Small intestine (tissue), 7 donors: Measurements from ENCODE around the gene RPL23. TPM values are rescaled to one million over a fixed set of nuclear protein-coding genes. Genes with fewer than 3 reads are reported as not detected.
A peak's percentile ranks its signal among the peaks of the same experiment; 100 is the strongest.
"Not testable (repeated sequence)": the region's sequence is repeated elsewhere in the genome, so short reads cannot be mapped to it uniquely, and the experiment has no call there.

ENCODE experiments used
- DNase-seq, 2 donors: peaks; one replicate each; pipeline versions ENCODE4 v3.0.0 to v3.0.0-alpha.2; 2013
- FAIRE-seq: peaks from 2 replicates; lab custom pipeline; 2012; peaks lifted over from hg19 to GRCh38; lab: Jason Lieb, UNC
- H3K27ac ChIP-seq, 3 donors: one replicate each; pipeline ENCODE4 v1.5.1; 2013; ENCODE audit warnings: low read length in 2 of 3, mild to moderate bottlenecking in 2 of 3, control low read depth in 1 of 3, inconsistent platforms in 1 of 3, low read depth in 1 of 3, moderate library complexity in 1 of 3
- H3K27me3 ChIP-seq, 3 donors: one replicate each; pipeline ENCODE4 v1.6.1; 2013; ENCODE audit warnings: low read length in 3 of 3, inconsistent platforms in 1 of 3; ENCODE audit not compliant: control insufficient read depth in 3 of 3, insufficient read depth in 3 of 3
- H3K36me3 ChIP-seq, 3 donors: one replicate each; pipeline ENCODE4 v1.6.1; 2013; ENCODE audit warnings: low read length in 3 of 3, inconsistent platforms in 1 of 3, low read depth in 1 of 3, mild to moderate bottlenecking in 1 of 3, moderate library complexity in 1 of 3; ENCODE audit not compliant: control insufficient read depth in 3 of 3, insufficient read depth in 2 of 3
- H3K4me1 ChIP-seq, 3 donors: one replicate each; pipeline ENCODE4 v1.6.1; 2013; ENCODE audit warnings: low read length in 2 of 3, inconsistent platforms in 1 of 3, low read depth in 1 of 3, mild to moderate bottlenecking in 1 of 3, moderate library complexity in 1 of 3; ENCODE audit not compliant: control insufficient read depth in 3 of 3, insufficient read depth in 2 of 3
- H3K4me3 ChIP-seq, 3 donors: one replicate each; pipeline ENCODE4 v1.5.1; 2013; ENCODE audit warnings: low read length in 3 of 3, control low read depth in 1 of 3, inconsistent platforms in 1 of 3, low read depth in 1 of 3, mild to moderate bottlenecking in 1 of 3, moderate library complexity in 1 of 3
- H3K9me3 ChIP-seq, 2 donors: one replicate each; pipeline ENCODE4 v1.6.1; 2013; ENCODE audit warnings: low read depth in 1 of 2, low read length in 1 of 2; ENCODE audit not compliant: control insufficient read depth in 2 of 2, insufficient read depth in 1 of 2
- WGBS, 3 donors: extraction: QIAGEN DNeasy Blood & Tissue Kit; methylation state at CpG; one replicate each; pipeline ENCODE4 v1.1.7; 2013; 5-methylcytosine and 5-hydroxymethylcytosine counted together
- polyA plus RNA-seq, 4 donors: library from polyadenylated mRNA; stranded (reverse) in 3 of 4; unstranded in 1 of 4; fragments of 200-250 nt in 3 of 4; fragments of 120-200 nt in 1 of 4; gene quantifications; one replicate each; pipeline versions ENCODE4 v1.2.1 to v1.2.3, GENCODE V29; 2013
- donor health status: healthy with polysubstance abuse.
- donor health status: control.
- donor health status: control.
- donor health status: Bipolar disorder and iron deficiency.
- donor health status: healthy.

Gene RPL23
- polyA plus RNA-seq, 4 donors, result 1,251 to 3,207 (median 2,577) TPM

GRCh38 chr17:38855101-38855714 is 1.7 kb upstream of the RPL23 start:
- H3K27ac ChIP-seq, H3K4me1 ChIP-seq, H3K27me3 ChIP-seq, H3K4me3 ChIP-seq, H3K9me3 ChIP-seq, DNase-seq, FAIRE-seq: not testable (repeated sequence)
- peaks cover 0 to 20% (median 10%) of the 10 kb centered on the region in 3 donors for H3K36me3 ChIP-seq
- WGBS, 3 donors, result 86 to 91% (median 89%) methylated on average over 28 of the region's 28 CpGs

GRCh38 chr17:38852771-38853291 is 690 bp downstream of the RPL23 start:
- 0 to 1% (median 1%) methylated on average over 19 of the region's 19 CpGs for WGBS, 3 donors
- DNase-seq (no peak), FAIRE-seq (no peak)
- Histone ChIP-seq H3K4me3 (peak overlapping the region; percentile 37 to 71 (median 69)), H3K27ac (peak overlapping the region; percentile 79 to 99 (median 93)), H3K27me3 (no peaks in the 10 kb centered on the region), H3K36me3 (peaks cover 7 to 35% (median 19%) of the 10 kb centered on the region in 3 donors), H3K9me3 (no peaks in the 10 kb centered on the region), H3K4me1 (peaks cover 3 to 5% (median 4%) of the 10 kb centered on the region in 3 donors)

- H3K36me3 ChIP-seq, result peaks cover 7 to 49% (median 19%) of the 10 kb centered on the region in 3 donors
- DNase-seq (no peak), FAIRE-seq (no peak)
- H3K4me3 ChIP-seq, result peak overlapping the region in 2 of 3 donors; percentile 69 to 71
- no peak overlapping the region for H3K27ac ChIP-seq
- no peaks in the 10 kb centered on the region for H3K27me3 ChIP-seq
- H3K9me3 ChIP-seq, result no peaks in the 10 kb centered on the region
- WGBS, 3 donors, result 11 to 33% (median 17%) methylated on average over 2 of the region's 2 CpGs
- peaks cover 3 to 5% (median 4%) of the 10 kb centered on the region in 3 donors for H3K4me1 ChIP-seq
Measured at GRCh38 chr17:38851434-38851833, 2.1 kb downstream of the RPL23 start.

- WGBS, 3 donors, result 56 to 75% (median 60%) methylated on average over 7 of the region's 7 CpGs
- DNase-seq (no peak), FAIRE-seq (no peak)
- Histone ChIP-seq H3K4me3 (no peak overlapping the region), H3K4me1 (peaks cover 3 to 5% (median 4%) of the 10 kb centered on the region in 3 donors), H3K9me3 (no peaks in the 10 kb centered on the region), H3K27me3 (no peaks in the 10 kb centered on the region), H3K36me3 (peaks cover 7 to 56% (median 19%) of the 10 kb centered on the region in 3 donors), H3K27ac (no peak overlapping the region)
Measured at GRCh38 chr17:38850374-38850773, 3.1 kb downstream of the RPL23 start.

- no peak overlapping the region for H3K4me3 ChIP-seq
- H3K36me3 ChIP-seq, result peaks cover 7 to 58% (median 19%) of the 10 kb centered on the region in 3 donors
- 73 to 79% (median 79%) methylated on average over 16 of the region's 16 CpGs for WGBS, 3 donors
- no peaks in the 10 kb centered on the region for H3K9me3 ChIP-seq
- FAIRE-seq (no peak), DNase-seq (no peak)
- H3K4me1 ChIP-seq, result peaks cover 0 to 5% (median 3%) of the 10 kb centered on the region in 3 donors
- no peak overlapping the region for H3K27ac ChIP-seq
- H3K27me3 ChIP-seq, result no peaks in the 10 kb centered on the region
Measured at GRCh38 chr17:38848939-38849605, 4.4 kb downstream of the RPL23 start.

GRCh38 chr17:38848557-38848891 is 5.0 kb downstream of the RPL23 start:
- H3K36me3 ChIP-seq, result peaks cover 7 to 58% (median 19%) of the 10 kb centered on the region in 3 donors
- no peaks in the 10 kb centered on the region for H3K9me3 ChIP-seq
- peaks cover 0 to 5% (median 3%) of the 10 kb centered on the region in 3 donors for H3K4me1 ChIP-seq
- H3K4me3 ChIP-seq, result no peak overlapping the region
- FAIRE-seq (no peak), DNase-seq (no peak)
- H3K27ac ChIP-seq, result no peak overlapping the region
- H3K27me3 ChIP-seq, result no peaks in the 10 kb centered on the region
- WGBS, 3 donors, result 95 to 100% (median 95%) methylated on average over 1 of the region's 1 CpG

- DNase-seq (peak in 1 of 2 donors; percentile 34), FAIRE-seq (no peak)
- H3K4me1 ChIP-seq, result no peaks in the 10 kb centered on the region
- peaks cover 2 to 32% (median 5%) of the 10 kb centered on the region in 3 donors for H3K36me3 ChIP-seq
- H3K27me3 ChIP-seq, result no peaks in the 10 kb centered on the region
- H3K9me3 ChIP-seq, result no peaks in the 10 kb centered on the region
- WGBS, 3 donors, result 56 to 74% (median 66%) methylated on average over 12 to 13 of the region's 13 CpGs
- no peak overlapping the region for H3K4me3 ChIP-seq
- no peak overlapping the region for H3K27ac ChIP-seq
Measured at GRCh38 chr17:38844261-38844757, 9.2 kb downstream of the RPL23 start.

GRCh38 chr17:38825762-38826247 is 27.7 kb downstream of the RPL23 start:
- DNase-seq (no peak), FAIRE-seq (no peak)
- Histone ChIP-seq H3K36me3 (peaks cover 0 to 15% (median 2%) of the 10 kb centered on the region in 3 donors), H3K27ac (peak overlapping the region; percentile 94 to 99 (median 95)), H3K4me3 (peak overlapping the region in 2 of 3 donors; percentile 93 to 96), H3K4me1 (peaks cover 0 to 9% (median 3%) of the 10 kb centered on the region in 3 donors), H3K27me3 (no peaks in the 10 kb centered on the region), H3K9me3 (no peaks in the 10 kb centered on the region)
- WGBS, 3 donors, result 92 to 96% (median 94%) methylated on average over 17 of the region's 17 CpGs
